GM18502 (cell line): ENCODE measurements around the gene PPY.
"Not testable (repeated sequence)": the region's sequence is repeated elsewhere in the genome, so short reads cannot be mapped to it uniquely, and the experiment has no call there.

ENCODE experiments used
- ATAC-seq: cut with Tn5 transposase; IDR thresholded peaks from one replicate; pipeline ENCODE4 v1.9.1; 2021; ENCODE audit warnings: mild to moderate bottlenecking; ENCODE audit not compliant: unreplicated experiment, poor library complexity

Gene PPY

GRCh38 chr17:43967251-43967875 lies 25.1 kb upstream of the PPY start:
- no peak for ATAC-seq

DNA sequence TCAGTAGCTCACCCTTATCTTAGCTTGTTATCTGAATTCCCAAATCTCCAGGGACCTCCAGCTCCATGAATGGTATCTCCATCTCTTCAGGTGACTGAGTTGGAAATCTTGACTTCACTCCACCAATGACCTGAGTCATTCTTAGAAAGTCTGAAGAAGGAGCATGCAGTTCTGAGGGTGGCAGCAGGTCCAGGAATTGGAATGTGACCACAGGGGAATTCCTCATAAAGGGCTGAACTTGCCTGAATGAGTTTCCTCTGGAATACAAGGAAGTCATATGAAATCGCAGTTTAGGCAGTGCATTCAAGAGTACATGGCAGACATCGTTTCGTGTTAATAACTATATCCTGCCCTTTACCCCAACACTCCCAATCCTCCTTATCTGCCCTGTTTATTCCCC lies 24.0 kb upstream of the PPY start:
- no peak for ATAC-seq

- no peak for ATAC-seq
These were observed 20.2 kb upstream of the PPY start for GRCh38 chr17:43962479-43962878.

DNA sequence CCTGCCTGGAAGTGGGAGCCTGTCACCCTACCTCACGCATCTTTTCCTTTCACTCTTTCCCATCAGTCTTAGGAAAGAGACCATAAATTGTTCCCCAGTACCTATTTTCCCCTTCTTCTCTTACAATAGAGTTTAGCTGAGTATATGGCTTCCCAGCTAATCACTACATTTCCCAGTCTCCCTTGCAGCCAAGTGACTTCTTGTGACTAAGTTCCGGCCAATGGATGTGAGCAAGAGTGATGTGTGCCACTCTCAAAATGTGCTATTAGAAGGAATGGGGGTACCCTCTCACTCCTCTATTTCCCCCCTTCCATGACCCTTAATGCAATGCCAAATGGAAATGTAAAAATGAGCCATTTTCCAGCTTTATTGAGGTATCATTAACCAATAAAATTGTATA lies 19.7 kb upstream of the PPY start:
- no peak for ATAC-seq

DNA sequence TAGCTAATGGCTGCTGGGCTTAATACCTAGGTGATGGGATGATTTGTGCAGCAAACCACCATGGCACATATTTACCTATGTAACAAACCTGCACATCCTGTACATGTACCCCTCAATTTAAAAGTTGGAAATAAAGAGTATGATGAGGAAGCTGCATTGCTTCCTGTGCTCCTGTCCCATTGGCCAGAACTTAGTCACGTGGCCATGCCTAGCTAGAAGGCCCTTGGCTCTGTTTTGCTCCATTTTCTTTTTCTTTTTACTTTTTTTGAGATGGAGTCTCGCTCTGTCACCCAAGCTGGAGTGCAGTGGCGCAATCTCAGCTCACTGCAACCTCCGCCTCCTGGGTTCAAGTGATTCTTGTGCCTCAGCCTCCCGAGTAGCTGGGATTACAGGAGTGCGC lies 19.0 kb upstream of the PPY start:
- ATAC-seq: not testable (repeated sequence)

DNA sequence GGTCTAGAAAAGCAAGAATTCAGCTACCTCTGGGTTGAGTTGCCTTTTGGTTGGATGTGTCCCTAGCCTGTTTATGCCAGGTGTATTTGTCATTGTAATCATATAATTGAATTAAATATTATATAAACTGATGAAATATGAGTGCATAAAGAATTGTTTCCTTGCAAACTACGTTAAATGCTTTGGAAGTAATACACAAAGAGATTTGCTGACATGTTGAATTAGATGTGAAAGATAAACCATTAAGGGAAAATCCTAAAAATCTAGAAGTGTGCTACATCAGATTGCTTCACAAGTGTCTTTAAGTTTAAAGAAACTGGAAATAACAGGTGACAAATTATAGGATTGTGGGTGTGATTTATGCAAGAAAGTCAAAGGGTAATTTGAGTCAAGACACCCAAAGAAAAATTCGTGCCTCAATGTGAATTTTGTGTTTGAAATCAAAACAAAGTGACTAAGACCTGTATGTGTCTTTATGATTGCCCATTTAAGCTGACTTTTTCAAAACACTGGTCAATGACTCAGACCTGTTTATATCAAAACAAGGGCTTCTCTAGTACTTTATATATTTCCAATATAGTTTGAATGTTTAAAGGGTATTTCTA lies 16.6 kb upstream of the PPY start:
- ATAC-seq: no peak

DNA sequence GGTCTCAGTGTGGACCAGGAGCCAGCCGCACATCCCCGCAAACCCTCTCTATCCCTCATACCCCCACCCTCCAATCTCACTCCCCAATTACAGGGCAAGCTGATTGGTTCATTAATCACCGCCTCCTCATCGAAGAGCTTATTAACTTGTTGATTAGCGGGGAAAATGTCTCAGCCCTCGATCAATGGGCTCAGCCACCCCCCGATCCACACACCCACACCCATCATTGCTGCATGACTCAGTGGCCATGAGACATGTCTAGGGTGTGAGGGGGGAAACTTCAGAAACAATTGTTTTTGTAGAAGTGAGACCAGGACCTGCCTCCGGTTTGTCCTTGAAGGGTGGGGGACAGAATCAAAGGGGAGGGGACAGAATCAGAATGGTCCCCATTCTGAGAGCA lies 13.9 kb upstream of the PPY start:
- no peak for ATAC-seq

DNA sequence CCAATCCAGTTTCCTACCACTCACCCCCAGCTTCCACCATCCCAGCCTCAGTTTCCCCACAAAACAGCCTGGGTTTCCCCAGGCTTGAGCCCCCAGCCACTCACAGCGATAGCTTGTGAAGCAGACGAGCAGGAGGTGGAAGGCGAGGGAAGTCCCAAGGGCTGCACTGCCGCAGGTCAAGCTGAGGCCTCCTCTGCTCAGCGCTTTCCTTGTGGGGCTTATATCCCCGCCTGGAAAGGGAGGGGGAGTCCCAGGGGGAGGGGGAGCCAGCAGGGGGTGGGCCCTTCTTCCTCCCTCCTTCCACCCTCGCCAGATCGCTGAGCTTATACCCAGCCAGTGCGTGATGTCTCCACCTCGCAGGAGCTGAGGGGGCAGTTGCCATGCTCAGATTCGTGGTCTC lies 11.5 kb upstream of the PPY start, which contains the start of gene PYY:
TSS of gene PYY (minus strand) at position 195 of the 400 bp plus-strand sequence. CDS start 457 bp downstream, outside the sequence.
- no peak for ATAC-seq

DNA sequence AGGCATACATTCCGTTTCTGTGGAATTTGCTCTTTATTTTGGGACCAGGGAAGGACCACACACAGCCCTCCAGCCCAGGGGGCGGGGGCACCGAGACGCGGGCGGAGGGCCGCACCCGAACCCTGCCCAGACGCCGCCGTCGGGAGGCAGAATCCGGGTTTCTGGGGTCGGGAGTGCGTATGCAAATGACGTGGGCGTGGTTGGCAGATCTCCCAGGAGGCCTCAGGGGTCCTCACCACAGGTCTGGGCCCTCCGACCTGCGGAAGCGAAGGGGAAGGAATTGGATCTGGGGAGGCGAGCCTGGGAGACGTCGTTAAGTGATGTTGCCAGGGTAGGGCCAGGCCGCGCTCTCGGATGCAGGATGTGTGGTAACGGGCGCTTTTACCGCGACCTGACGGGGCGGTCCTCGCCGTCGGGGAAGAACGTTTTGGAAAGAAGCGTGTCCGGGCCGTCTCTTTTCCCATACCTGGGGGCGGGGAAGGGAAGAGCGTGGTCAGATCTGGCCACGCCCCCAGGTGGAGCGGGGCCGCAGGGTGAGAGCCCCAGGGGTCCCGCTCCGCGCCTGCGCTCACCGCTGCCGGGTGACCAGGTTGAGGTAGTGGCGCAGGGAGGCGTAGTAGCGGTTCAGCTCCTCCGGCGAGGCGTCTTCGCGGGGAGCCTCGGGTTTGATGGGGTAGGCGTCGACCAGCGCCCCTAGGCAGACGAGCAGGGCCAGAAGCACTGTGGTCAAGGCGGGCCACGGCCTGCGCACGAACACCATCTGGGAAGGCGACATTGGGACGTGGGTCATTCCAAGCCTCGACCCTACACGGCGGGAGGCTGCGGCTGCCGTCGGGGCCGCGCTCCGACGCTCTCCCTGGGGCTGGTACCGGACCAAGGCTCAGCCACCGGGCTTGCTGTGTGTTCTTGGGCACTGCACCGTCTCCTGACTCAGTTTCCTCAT lies 10.7 kb upstream of the PPY start:
- ATAC-seq: no peak

DNA sequence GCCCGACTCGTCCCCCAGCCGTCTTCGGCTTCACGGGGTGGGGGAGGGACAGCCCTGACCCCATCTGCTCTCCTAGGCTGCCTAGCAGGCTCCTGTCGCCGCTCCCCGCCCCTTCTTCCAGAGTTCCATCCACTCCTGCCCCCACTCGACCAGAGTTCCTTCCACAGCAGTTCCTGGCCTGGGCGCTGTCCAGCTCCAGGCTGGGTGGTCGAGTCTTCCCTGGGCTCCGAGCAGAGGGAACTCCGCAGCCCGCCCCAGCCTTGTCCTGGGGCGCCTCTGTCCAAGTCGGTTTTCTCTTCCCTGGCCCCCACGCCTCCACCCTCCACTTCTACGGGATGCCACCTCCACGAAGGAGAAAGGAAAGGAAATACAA lies 10.1 kb upstream of the PPY start:
- no peak for ATAC-seq

GRCh38 chr17:43951750-43952149 lies 9.5 kb upstream of the PPY start:
- ATAC-seq: no peak

DNA sequence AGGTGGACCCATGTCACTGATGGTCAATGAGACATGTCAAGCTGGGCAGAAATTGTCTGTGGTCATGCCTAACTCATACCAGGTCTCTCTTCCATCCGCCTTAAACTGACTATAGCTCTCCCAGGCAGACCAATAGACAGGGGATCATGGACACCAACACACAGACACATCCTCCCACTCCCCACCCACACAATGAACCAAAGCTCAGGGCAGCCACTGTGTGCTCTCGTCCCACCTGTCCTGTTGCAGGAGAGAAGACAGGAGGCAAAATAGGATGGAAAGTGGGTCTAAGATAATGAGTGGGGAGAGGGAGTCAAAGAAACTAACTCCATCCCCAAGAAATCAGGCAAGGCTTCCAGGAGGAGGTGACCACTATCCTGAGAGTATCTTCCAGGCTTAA lies 8.3 kb upstream of the PPY start:
- no peak for ATAC-seq

DNA sequence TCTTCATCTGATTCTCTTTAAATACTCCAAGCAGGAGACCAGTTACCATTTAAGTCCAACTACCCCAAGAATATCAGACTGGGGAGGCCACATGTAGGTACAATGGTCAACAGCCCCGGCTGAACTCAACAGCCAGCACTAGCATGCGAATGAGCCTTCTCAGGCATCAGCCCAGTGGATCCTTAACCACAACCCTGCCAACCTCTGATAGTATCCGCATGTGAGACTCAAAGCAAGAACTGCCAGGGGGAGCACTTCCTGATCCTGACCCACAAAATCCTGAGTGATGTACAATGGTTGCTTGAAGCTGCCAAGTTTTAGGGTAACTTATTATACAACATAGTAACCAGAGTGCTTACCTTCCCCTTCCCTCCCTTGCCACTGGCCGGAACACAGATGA lies 7.5 kb upstream of the PPY start:
- ATAC-seq: no peak

DNA sequence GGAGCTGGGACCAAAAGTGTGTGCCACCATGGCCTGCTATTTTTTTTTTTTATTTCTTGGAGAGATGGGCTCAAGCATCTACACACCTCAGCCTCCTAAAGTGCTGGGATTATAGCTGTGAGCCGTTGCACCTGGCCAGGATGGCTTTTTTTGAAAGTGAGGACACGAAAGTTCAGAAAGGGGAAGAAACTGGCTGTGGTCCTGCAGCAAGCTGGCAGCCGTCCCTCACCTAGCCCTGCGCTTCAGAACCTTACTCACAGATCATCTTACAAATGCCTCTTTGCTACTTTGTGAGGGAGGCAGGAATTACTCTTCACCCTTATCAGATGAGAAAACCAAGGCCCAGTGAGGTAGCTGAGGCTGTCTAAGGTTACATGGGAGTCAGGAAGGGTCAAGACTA lies 4.5 kb upstream of the PPY start:
- ATAC-seq: no peak

GRCh38 chr17:43945074-43945829 lies 3.0 kb upstream of the PPY start:
- ATAC-seq: no peak

DNA sequence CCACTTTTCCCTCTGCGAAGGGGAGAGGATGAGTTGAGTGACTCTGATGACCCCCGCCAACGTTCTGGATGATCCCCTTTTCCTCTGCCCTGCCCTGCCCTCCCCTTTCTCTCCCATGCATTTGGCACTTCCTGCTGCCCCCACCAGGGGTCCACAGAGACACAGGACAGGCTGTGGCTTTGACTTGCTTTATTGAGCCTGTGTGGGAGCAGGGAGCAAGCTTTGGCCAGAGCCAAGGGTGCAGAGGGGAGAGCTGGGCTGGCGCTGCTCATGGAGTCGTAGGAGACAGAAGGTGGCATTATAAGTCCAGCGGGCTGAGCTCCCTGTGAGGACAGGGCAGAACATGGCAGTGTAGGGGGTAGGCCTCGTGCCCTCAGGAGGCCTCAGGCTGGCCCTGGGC lies 1.6 kb downstream of the PPY start:
- ATAC-seq: no peak

- no peak for ATAC-seq
These were observed 2.4 kb downstream of the PPY start for GRCh38 chr17:43939886-43940285.

GRCh38 chr17:43939452-43939851 lies 2.8 kb downstream of the PPY start:
- ATAC-seq: not testable (repeated sequence)

DNA sequence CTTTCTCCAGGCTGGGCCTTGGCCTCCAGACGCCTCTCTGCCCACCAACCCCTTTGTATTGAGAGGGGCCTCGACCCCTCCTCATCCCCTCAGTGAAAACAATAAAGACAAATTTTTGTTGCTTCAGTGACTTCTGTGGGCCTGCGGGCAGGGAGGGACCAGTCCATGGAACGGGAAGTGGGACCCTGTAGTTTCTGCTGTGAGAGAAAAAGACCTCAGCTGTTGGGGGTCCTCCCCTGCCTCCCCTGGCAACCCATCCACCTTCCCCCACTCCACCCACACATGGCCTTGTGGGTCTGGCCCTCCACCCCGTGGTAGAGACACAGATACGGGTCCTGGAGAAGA lies 3.5 kb downstream of the PPY start:
- ATAC-seq: no peak

GRCh38 chr17:43936434-43936833 lies 5.8 kb downstream of the PPY start:
- no peak for ATAC-seq

- no peak for ATAC-seq
These were observed 6.4 kb downstream of the PPY start for GRCh38 chr17:43935926-43936261.
